HG03097 (cell line): ENCODE data around the gene CTNNA3.
A peak's percentile ranks its signal among the peaks of the same experiment; 100 is the strongest.
"Not testable (repeated sequence)": the region's sequence is repeated elsewhere in the genome, so short reads cannot be mapped to it uniquely, and the experiment has no call there.

ENCODE experiments used
- ATAC-seq: cut with Tn5 transposase; IDR thresholded peaks from one replicate; pipeline ENCODE4 v1.9.1; 2021; ENCODE audit not compliant: unreplicated experiment, low FRiP score

Gene CTNNA3

GRCh38 chr10:67520924-67521520 lies 175.0 kb downstream of the CTNNA3 start:
- ATAC-seq = peak; percentile 66

DNA sequence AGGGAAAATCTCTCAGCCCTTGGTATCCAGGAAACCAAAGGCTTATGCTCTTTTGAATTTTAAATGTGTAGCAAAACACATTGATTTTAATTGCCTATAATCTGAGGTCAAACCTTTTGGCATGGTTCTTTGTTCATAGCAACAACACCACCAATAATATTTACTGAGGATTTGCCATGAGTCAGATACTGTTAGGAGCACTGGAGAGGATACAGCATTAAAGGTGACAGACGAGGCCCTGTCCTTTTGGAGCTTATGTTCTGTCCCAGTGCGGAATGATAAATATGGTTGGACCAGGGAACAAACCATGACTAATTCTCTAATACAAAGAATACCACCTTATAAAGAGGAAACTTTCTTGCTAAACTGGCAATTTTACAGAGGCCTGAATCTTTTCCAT lies 176.6 kb downstream of the CTNNA3 start:
- ATAC-seq = no peak

- no peak for ATAC-seq
These were observed 177.2 kb downstream of the CTNNA3 start for GRCh38 chr10:67518756-67519155.

DNA sequence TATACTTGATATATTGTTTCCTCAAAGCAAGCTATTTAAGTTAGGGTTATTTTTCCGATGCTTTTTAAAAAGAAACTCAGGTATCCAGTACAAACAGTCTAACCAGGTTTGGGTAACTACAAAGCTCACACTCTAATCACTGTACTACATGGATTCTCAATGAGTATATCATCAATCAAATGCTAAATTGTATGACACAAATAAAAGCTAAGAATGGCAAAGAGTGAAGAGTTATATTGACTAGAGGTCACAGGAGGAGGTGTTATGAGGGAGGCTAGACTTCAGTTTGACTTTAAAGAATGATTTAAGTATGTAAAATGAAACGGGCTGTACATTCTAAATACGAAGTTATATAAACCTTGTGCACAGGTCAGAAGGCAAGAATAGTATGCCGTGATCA lies 178.0 kb downstream of the CTNNA3 start:
- ATAC-seq = no peak

DNA sequence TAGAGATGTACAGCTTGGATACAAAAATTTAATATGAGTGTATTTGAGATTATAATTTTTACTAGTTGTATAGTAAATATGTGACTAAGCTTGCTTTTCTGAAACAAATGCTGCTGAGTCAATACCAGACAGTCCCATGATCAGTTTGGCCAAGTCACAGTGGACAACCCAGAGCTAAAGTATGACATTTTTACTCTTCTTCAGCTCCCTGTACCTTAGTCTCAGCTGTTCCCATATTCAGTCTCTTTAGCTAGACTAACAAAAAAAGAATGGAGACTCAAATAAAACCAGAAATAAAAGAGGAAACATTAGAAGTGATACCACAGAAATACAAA lies 189.3 kb downstream of the CTNNA3 start:
- no peak for ATAC-seq

DNA sequence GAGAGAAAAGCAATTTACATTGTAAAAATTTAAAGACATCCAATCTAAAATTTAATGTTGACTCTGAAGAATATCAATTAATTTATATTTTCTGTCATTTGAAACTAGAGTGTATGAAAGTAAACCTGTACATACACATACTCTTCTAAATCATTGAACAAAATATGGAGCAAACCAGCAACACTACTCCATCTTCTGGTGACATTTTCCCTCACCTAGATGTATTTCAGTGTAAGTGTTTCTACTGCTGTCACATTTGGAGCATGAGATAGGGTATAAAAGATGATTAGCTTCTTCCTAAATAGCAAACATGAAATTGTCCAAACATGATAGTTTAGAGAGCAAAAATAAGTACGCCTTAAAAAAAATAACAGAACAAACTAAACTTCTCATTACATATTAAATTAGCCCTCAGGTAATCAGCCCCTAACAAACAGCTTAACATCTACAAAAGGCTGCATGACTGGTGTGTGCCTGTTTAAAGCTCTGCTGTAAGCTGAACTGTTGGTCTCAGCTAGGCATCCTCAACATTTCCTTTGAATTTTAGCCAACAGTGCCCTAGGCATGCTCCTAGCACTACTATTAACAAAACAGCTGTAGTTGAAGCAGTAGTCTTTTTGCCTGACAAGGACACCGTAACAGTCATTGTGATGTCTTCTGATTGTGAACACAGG lies 189.8 kb downstream of the CTNNA3 start:
- no peak for ATAC-seq

DNA sequence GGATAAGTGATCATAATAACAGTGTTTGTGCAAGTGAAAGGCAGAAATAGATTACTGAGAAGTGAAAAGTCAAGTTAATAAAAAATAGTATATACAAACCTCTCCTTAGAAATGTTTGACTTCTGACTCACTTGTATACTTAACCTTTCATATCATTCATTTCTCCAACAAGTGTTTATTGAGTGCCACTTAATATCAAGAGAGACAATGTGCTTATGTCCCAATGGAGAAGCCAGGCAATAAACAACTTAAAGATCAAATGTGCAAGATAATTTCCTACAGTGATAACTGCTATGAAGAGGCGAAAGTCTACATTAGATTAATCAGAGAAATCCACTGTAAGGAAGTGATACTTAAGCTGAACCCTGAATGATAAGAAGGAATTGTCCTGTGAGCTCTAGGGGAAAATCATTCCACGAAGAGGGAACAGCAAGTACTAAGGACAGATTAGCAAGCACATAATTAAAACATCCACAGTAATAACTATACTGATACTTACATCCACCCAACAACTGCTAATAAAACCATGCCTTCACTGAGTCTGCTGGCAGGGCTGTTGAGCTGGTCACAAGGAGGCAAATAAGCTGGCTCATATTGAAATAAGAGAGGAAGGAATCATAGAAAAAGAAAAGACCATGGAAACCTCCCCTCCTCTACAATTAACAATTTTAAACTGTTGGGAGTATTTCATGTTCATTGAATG lies 203.5 kb downstream of the CTNNA3 start:
- no peak for ATAC-seq

DNA sequence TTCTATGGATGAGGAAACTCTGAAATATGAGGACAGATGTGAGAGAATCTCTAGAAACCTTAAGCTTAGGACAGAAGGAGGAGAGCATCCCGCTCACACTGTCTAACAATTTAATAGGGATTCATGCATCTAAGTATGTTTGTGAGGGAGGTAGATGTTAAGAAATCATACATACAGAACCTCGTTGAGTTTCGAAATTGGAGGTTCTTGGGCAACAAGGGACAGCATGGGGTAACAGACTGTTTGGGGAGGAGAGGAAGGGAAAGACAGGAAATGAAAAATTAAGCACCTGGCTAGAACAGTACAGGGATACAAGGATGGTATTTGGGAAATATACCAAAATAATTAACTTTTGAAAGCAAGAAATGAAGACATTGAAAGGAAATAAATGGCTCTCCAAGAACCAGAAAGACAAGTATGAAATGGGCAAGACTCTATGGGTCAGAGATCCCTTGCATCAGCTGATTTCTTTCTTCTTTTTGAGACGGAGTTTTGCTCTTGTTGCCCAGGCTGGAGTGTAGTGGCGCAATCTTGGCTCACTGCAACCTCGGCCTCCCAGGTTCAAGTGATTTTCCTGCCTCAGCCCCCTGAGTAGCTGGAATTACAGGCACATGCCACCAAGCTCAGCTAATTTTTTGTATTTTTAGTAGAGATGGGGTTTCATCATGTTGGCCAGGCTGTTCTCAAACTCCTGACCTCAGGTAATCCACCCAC lies 207.9 kb downstream of the CTNNA3 start:
- no peak for ATAC-seq

DNA sequence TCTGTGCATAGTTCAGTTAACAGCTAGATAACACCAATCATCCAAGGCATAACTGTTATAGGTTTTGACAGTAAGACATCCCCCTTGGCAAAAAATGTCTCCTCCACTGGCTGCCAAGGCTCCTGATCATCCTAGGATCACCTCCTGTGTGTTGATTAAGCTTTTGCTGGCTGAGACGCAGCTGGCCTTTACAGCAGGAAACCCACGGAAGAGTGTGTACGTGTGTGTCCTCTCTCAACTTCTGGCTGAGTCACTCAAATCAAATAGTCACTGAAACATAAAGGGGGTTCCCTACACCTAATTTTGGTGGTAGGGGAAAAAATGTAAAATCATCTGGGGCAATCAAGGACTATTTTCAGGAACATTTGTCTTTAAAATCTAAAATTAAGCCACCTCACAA lies 208.8 kb downstream of the CTNNA3 start:
- no peak for ATAC-seq

- ATAC-seq = no peak
These were observed 218.1 kb downstream of the CTNNA3 start for GRCh38 chr10:67477868-67478267.

DNA sequence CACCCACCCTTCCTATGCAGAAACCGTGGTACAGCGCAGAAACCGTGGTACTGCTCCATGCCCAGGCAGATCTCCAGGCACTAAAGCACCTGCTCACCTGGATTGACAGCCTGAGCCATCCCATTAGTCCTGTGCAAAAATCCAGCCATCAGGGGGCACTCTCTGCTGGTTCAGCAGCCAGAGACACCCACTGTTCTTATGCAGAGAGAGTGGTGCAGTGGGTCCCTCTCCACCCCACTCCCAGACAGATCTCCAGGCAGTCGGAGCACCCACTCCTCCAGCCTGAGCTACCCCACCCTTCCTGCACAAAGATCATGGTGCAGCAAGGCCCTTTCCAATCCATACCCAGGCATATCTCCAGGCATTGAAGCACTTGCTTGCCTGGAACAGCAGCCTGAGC lies 219.8 kb downstream of the CTNNA3 start:
- no peak for ATAC-seq

DNA sequence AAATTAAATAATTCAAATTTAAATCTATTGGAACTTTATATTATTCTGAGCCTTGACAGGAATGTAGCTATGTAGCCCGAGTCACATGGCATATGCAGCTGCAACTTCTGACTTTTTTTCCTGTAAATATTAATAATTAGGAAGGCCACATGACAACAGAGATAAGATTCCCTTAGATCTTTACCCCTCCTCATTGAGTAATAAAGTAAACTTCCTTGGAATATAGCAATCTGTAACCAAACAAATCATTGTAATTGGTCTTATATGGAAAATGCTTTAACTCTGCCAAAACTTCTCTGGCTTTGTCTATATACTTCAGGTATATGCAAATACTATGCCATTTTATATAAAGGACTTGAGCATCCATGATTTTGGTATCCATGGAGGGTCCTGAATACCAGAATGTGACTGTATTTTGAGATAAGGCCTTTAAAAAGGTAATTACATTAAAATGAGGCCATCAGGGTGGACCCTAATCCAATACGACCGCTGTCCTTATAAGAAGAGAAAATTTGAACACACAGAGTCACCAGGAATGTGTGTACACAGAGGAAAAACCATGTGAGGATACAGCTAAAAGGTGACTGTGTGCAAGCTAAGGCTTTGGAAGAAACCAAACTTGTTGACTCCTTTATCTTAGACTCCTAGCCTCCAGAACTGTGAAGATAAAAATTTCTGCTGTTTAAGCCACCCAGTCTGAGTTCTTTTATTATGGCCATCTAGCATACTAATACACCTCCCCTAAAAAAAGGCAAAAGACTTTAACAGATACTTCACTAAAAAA lies 222.0 kb downstream of the CTNNA3 start:
- ATAC-seq = no peak

GRCh38 chr10:67471022-67471421 lies 225.0 kb downstream of the CTNNA3 start:
- no peak for ATAC-seq

GRCh38 chr10:67464278-67464677 lies 231.7 kb downstream of the CTNNA3 start:
- no peak for ATAC-seq

DNA sequence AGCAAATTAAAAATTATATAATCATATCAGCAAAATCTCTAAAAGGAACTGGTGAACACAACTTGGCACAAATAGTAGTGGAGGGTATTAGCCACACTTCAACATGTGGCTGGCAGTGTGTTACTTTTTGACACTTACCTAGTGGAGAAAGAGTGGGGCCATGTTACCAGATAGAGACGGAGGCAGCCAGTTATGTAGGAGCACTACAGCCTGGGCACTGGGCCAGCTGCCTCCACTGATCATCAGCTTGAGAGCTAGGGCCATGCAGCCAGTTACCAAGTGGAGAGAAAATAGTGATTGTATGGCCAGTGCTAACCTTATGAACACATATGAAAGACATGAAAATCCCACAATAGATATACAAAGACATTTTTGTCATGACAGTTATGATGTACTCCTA lies 243.1 kb downstream of the CTNNA3 start:
- no peak for ATAC-seq

DNA sequence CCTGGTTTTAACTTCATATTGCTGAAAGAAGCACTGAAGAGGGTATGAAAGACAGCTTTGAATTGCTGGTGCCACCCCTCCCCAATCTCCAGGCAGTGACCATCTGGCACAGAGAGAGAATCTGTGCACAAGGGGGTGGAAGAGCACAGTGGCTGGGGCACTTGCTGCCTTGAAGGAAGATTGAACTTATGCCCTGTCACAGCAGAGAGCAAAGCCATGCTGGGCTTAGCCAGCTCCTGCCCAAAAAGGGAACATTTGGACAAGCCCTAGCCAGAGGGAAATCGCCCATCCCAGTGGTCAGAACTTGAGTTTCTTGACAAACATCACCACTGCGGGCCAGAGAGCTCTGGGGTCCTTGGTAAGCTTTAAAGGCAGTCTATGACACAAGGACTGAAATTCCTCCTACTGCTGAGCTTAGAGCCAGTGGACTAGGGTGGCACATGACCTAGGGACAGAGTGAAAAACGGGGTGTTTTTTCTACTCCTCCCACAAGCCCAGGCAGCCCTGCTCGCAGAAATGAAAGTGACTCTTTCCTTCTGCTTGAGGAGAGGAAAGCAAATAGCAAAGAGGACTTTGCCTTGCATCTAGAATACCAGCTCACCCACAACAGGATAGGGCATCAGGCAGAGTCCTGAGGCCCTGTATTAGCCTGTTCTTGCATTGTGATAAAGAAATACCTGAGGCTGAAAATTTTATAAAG lies 257.2 kb downstream of the CTNNA3 start:
- no peak for ATAC-seq

DNA sequence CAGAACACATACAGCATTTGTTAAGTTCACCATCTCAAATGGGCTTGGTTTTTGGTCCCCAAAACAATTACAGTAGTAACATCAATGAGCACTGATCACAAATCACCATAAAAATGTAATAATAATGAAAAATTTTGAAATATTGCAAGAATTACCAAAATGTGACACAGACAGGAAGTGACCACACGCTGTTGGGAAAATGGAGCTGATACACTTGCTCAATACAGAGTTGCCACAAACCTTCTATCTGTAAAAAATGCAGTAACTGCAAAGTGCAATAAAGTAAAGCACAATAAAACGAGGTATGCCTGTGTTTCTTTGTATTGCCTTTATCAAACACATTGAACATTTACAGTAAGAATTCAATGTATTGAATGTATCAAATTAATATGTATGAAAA lies 262.7 kb downstream of the CTNNA3 start:
- ATAC-seq = no peak

- ATAC-seq = no peak
These were observed 293.4 kb downstream of the CTNNA3 start for GRCh38 chr10:67402620-67403019.

DNA sequence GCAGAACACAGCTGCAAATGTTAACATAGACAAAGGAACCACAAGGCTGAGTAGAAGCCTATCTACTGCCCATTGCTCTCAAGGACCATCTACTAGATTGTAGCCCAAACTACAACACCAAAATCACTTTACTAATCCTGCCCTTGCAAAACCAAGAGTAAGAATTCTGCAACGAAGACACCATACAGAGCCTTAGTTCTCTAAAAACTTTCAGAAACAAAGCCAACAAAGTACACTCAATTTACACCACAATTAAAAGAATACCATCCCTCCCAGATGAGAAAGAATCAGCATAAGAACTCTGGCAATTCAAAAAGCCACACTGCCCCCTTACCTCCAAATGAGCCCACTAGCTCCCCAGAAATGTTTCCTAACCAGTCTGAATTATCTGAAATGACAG lies 294.3 kb downstream of the CTNNA3 start:
- ATAC-seq = no peak

GRCh38 chr10:67386841-67387533 lies 309.0 kb downstream of the CTNNA3 start:
- not testable (repeated sequence) for ATAC-seq
